Measurements from ENCODE around the gene TMEM109. TPM values are rescaled to one million over a fixed set of nuclear protein-coding genes. Genes with fewer than 3 reads are reported as not detected.

Gene TMEM109
- total and polyA plus RNA-seq, 9 of the 15 experiments (the other 6 are each of a cell fraction or from before 2014, with no cell fraction given), result 9.2 to 71.3 (median 30.5) TPM

- no peak; a peak in 1 of 4 replicates for TF ChIP-seq MAZ (CRISPR knock-in tag; conservative IDR thresholded peaks at IDR 0.05 in 1 of 2, IDR thresholded peaks at IDR 0.05 in 1 of 2)
- no peak for TF ChIP-seq KLF1 (tag; IDR thresholded peaks at IDR 0.05)
- TF ChIP-seq MYNN (IDR thresholded peaks at IDR 0.05), result peak; percentile 47; the same call in 1 of the 2 replicates
- no peak for TF ChIP-seq MYNN (CRISPR knock-in tag; IDR thresholded peaks at IDR 0.05)
- peak; percentile 40; the same call in 1 of the 2 replicates for TF ChIP-seq CTBP1 (IDR thresholded peaks at IDR 0.05; ENCODE audit: borderline replicate concordance)
- TF ChIP-seq ARID2 (IDR thresholded peaks at IDR 0.05), result peak; percentile 90
- no peak for TF ChIP-seq POLR3G (IDR thresholded peaks at IDR 0.05; ENCODE audit: extremely low read depth, insufficient read length, insufficient replicate concordance)
- no peak for TF ChIP-seq NEUROD1 (IDR thresholded peaks at IDR 0.05; ENCODE audit: borderline replicate concordance, low read depth, low read length, partially characterized antibody)
- TF ChIP-seq NFATC3 (IDR thresholded peaks at IDR 0.05), result no peak
- TF ChIP-seq RCOR1 (IDR thresholded peaks at IDR 0.05; ENCODE audit: borderline replicate concordance in 1 of 2, low read depth in 2 of 2, low read length in 2 of 2), result peak; percentile 43 to 67; a peak in 1 of 4 replicates
- no peak for TF ChIP-seq MCM2 (IDR thresholded peaks at IDR 0.05; ENCODE audit: low read depth)
- peak; percentile 97 for TF ChIP-seq SMC3 (conservative IDR thresholded peaks at IDR 0.05; ENCODE audit: insufficient read depth, low read depth, low read length)
- peak; percentile 93 to 98 for TF ChIP-seq RAD21 (CRISPR knock-in tag; conservative IDR thresholded peaks at IDR 0.05 in 1 of 2, IDR thresholded peaks at IDR 0.05 in 1 of 2)
- TF ChIP-seq HDAC8 (tag; IDR thresholded peaks at IDR 0.05), result no peak
- TF ChIP-seq CHCHD3 (CRISPR knock-in tag; IDR thresholded peaks at IDR 0.05), result no peak
- TF ChIP-seq ZEB2 (IDR thresholded peaks at IDR 0.05), result no peak
- peak; percentile 77 for TF ChIP-seq CC2D1A (IDR thresholded peaks at IDR 0.05)
- peak; percentile 47 for TF ChIP-seq ZFP36 (IDR thresholded peaks at IDR 0.05; ENCODE audit: low read depth, low read length, partially characterized antibody)
- TF ChIP-seq CREM (IDR thresholded peaks at IDR 0.05; ENCODE audit: low read depth), result no peak
- no peak for TF ChIP-seq MAFK (IDR thresholded peaks at IDR 0.05; ENCODE audit: low read length)
- no peak for TF ChIP-seq ZNF79 (CRISPR knock-in tag; IDR thresholded peaks at IDR 0.05; ENCODE audit: low read depth)
- TF ChIP-seq NFIC (IDR thresholded peaks at IDR 0.05), result 0 out of 2 replicates have a peak, but pooled peaks have one; percentile 4
- peak; percentile 64; the same call in 1 of the 2 replicates for TF ChIP-seq RB1 (IDR thresholded peaks at IDR 0.05; ENCODE audit: low read depth)
- no peak for TF ChIP-seq MEF2D (tag; conservative IDR thresholded peaks at IDR 0.05; ENCODE audit: low read depth)
- TF ChIP-seq DEAF1 (CRISPR knock-in tag; IDR thresholded peaks at IDR 0.05), result peak; percentile 88
- TF ChIP-seq, protein P1, sequence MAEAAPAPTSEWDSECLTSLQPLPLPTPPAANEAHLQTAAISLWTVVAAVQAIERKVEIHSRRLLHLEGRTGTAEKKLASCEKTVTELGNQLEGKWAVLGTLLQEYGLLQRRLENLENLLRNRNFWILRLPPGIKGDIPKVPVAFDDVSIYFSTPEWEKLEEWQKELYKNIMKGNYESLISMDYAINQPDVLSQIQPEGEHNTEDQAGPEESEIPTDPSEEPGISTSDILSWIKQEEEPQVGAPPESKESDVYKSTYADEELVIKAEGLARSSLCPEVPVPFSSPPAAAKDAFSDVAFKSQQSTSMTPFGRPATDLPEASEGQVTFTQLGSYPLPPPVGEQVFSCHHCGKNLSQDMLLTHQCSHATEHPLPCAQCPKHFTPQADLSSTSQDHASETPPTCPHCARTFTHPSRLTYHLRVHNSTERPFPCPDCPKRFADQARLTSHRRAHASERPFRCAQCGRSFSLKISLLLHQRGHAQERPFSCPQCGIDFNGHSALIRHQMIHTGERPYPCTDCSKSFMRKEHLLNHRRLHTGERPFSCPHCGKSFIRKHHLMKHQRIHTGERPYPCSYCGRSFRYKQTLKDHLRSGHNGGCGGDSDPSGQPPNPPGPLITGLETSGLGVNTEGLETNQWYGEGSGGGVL (CRISPR knock-in tag; IDR thresholded peaks at IDR 0.05), result no peak
- peak; percentile 72 for TF ChIP-seq STAG1 (CRISPR knock-in tag; IDR thresholded peaks at IDR 0.05; ENCODE audit: borderline replicate concordance)
Measured at GRCh38 chr11:60887556-60887955, 26.4 kb upstream of the TMEM109 start (continued).

Data from K562 (cell line).